LHCN-M2 (cell line): ENCODE data around the gene FOXK1. TPM values are rescaled to one million over a fixed set of nuclear protein-coding genes. Genes with fewer than 3 reads are reported as not detected.
"Not testable (repeated sequence)": the region's sequence is repeated elsewhere in the genome, so short reads cannot be mapped to it uniquely, and the experiment has no call there.

Experiments
- DNase-seq: peaks from one replicate; pipeline ENCODE4 v3.0.0-alpha.2; 2012; ENCODE audit warnings: low read depth
- total RNA-seq: library from RNA; depleted of rRNA; stranded (reverse); fragments of >200 nt; gene quantifications from 2 replicates; pipeline ENCODE4 v1.2.3, GENCODE V29; 2014

Gene FOXK1
- total RNA-seq, 1 experiment from 2014 or later: 19.2 TPM

DNA sequence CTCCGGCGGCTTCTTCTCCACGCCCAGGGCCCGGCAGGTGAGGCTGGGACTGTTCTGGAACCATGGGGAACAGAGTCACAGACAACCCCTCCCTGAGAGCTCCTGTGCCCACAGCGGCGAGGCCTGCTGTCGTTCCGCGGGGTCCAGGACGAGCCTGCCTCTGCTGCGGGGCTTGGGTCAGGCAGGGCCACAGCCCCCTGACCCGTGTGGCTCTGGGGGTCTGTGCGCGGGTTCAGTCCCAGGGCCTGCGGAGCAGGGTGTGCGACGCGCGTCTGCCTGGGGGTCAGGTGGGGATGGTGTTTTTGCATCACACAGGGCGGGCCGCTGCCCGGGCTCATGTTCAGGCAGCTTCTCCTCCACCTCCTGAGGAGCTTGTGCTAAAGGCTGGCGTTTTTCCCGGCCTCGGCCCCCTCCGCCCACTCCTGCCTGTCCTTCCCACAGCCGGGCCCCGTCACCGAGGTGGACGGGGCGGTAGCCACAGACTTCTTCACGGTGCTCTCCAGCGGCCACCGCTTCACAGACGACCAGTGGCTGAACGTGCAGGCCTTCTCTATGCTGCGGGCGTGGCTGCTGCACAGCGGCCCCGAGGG, 101.8 kb downstream of the FOXK1 start:
- no peak for DNase-seq

DNA sequence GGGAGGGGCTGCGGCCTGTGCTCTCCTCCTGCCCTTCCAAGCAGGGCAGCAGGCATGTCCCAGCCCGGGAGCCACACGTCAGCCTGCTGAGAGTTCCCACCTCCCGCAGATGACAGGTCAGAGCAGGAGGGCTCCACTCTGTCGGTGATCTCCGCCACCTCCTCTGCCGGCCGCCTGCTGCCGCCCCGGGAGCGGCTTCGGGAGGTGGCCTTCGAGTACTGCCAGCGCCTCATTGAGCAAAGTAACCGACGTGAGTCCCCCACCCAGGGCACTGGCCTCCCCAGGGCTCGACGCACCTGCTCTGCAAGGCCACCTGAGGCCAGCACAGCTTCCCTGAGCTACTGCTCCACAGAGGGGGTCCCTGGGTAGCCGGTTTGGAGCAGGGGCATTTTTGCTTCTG, 102.7 kb downstream of the FOXK1 start:
- DNase-seq: no peak

DNA sequence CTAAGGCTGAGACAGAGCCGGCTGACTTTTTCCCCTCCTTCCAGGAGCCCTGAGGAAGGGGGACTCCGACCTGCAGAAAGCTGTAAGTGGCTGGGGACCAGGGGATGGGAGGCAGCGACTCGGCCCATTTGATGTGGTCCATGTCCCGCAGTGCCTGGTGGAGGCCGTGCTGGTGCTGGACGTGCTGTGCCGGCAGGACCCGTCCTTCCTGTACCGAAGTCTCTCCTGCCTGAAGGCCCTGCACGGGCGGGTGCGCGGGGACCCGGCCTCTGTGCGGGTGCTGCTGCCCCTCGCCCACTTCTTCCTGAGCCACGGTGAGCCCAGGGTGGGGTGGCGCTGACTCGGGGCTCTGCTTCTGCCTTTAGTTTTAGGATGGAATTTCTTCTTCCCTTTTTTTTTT, 103.3 kb downstream of the FOXK1 start:
- no peak for DNase-seq

DNA sequence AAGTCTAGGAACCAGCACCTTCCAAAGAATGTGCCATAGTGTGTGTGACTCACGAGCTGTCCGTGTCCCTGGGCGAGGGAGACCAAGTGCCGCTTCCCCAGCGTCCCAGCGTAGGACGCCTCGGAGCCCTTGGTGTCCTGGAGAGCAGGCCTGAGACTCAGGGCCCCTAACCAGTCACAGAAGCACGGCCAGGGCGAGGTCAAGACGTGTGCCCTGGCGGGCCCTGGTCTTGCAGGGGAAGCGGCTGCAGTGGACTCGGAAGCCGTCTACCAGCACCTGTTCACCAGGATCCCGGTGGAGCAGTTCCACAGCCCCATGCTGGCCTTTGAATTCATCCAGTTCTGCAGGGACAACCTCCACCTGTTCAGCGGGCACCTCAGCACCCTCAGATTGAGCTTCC, 103.9 kb downstream of the FOXK1 start:
- no peak for DNase-seq

DNA sequence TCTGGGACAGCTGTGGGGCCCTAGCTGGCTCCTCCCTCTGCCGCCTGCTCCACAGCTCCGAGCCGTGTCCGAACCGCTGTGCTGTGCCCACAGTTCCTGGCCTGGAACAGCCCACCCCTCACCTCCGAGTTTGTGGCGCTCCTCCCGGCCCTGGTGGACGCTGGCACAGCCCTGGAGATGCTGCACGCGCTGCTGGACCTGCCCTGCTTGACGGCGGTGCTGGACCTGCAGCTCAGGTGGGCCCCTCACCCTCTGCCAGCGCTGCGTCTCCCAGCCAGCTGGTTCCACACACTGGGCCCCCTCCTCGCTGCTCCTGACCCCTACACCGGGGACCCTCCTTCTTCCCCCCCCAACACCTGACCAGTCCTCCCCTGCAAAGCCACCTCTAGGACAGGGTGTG, 105.4 kb downstream of the FOXK1 start:
- no peak for DNase-seq

DNA sequence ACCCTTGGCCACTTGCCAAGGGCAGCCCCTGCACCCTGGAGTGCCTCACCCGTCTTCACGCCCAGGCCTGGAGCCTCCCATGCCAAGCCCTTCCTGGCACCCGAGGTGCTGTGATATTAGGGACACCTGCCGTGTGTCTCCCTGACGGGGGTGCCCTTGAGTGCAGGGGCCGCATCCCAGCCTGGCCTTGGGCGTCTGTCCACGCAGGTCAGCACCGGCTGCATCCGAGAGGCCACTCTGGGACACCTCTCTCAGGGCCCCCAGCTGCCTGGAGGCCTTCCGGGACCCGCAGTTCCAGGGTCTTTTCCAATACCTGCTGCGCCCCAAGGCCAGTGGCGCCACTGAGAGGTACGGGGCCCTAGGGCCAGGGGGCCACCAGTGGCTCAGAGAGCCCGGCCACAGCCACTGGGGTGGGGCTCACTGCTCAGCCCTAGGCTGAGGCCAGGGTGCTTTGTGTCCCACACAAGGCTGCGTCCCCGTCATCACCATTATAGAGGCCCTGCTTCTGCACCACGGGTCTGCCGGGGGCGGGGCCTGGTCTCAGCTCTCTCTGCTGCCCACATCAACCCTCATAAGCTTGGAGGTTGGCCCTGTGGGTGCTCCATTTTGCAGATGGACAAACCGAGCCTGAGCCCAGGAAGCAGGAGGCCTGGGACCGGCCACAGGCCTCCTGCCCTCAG, 106.0 kb downstream of the FOXK1 start:
- no peak for DNase-seq

DNA sequence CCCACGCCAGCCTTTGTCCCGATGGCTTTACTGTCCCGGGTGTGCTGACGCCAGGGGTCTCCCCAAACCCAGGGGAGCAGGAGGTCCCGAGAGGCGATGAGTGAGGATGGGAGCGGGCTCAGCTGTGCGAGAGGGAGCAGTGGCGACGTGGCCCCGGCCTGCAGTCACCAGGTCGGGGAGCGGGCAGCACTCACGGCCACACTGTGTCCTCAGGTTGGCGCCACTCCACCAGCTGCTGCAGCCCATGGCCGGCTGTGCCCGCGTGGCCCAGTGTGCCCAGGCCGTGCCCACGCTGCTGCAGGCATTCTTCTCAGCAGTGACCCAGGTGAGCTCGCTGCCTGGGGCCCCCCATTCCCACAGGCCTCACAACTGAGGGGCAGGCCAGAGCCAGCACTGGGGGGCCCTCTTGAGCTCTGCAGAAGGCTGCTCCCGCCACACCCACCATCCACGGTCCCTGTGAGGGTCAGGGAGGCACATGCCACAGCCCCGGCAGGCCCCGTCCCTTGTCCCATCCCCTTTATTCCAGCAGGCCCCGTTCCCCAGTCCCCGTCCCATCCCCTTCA, 106.6 kb downstream of the FOXK1 start:
- DNase-seq: no peak

DNA sequence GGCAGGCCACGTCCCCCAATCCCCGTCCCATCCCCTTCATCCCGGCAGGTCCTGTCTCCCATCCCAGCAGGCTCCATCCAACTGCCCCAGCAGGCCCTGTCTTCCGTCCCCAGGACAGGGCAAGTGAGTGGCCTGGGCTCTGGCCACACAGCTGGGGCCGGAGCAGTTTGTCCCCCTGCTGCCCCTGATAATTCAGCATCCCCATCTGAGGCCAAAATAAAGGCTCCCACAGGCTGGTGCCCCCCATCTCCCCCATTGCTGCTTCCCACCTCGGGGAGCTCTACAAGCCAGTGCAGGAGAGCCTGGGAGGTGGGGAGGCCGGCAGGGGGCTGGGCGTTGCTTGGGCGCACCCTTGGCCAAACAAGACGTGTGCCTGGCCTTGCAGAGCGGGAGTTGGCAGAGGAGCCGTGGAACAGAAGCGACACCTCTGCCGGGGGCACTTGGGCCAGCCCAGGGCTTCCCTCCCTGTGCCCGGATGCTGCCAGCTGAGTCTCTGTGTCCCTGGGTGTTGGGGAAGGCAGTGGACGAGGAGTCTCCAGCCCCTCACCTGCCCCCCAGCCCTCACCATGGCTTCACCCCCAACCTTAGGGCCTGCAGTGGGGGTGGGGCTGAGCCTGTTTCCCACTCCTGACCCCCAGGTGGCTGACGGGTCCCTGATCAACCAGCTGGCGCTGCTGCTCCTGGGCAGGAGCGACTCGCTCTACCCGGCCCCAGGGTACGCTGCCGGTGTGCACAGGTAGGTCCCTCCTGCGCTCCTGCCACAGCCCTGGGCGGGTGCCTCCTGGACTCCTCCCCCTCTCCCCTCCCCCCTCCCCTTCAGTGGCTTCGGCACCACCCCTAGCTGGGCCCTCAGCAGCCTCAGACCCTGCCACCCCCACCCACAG, 107.3 kb downstream of the FOXK1 start:
- DNase-seq: no peak

DNA sequence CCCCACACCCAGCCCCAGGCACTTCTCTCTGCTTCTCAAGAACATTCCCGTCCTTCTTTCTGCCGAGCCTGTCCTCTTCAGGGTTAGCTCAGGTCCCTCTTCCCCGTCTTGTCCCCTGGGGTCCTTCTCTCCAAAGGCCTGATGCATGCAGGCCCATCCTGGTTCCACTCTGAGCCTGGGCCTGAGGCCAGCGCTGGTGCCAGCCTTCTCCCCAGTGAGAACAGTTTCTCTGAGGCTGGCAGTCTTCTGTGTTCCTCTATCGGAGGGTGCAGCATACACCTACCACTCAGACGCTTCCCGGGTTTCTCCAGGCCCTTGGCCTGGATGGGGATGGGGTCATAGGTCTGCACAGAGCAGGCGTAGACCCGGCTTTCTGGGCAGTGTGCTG, 108.0 kb downstream of the FOXK1 start:
- no peak for DNase-seq

DNA sequence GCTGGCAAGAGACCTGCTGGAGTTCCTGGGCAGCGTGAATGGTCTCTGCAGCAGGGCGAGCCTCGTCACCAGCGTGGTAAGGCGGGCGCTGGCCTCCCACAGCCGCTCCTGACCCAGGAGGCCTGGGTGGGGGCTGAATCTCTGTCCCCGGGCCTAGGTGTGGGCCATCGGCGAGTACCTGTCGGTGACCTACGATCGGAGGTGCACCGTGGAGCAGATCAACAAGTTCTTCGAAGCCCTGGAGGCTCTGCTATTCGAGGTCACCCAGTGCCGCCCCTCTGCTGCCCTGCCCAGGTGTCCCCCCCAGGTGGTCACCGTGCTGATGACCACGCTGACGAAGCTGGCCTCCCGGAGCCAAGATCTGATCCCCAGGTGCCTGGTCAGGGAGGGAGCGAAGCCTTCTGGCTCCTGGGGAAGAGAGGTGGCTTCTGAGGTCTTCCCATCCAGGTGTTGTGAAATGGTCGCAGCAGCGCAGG, 108.5 kb downstream of the FOXK1 start:
- no peak for DNase-seq

DNA sequence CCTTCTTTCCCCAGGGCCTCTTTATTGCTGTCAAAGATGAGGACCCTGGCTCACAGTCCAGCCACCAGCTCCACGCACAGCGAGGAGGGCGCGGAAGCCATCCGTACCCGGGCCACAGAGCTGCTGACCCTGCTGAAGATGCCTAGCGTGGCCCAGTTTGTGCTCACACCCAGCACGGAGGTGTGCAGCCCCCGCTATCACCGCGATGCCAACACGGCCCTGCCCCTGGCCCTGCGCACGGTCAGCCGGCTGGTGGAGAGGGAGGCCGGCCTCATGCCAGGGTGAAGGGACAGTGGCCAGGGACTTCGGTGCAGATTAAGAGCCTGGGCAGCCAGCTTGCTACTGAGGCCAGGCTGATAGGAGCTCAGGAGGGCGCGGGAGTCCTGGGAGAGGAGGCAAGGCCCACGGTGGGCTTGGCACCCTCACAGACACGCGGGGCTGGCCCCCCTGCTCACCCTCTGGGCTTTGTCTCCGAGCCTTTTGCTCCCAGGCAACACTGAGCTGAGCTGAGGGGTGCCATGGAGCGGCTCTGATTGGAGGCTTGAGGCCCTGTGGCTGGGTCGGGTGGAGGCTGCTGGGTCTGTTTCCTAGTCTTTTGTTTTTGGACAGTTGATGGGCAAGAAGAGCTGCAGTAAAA, 109.1 kb downstream of the FOXK1 start:
- DNase-seq: no peak

DNA sequence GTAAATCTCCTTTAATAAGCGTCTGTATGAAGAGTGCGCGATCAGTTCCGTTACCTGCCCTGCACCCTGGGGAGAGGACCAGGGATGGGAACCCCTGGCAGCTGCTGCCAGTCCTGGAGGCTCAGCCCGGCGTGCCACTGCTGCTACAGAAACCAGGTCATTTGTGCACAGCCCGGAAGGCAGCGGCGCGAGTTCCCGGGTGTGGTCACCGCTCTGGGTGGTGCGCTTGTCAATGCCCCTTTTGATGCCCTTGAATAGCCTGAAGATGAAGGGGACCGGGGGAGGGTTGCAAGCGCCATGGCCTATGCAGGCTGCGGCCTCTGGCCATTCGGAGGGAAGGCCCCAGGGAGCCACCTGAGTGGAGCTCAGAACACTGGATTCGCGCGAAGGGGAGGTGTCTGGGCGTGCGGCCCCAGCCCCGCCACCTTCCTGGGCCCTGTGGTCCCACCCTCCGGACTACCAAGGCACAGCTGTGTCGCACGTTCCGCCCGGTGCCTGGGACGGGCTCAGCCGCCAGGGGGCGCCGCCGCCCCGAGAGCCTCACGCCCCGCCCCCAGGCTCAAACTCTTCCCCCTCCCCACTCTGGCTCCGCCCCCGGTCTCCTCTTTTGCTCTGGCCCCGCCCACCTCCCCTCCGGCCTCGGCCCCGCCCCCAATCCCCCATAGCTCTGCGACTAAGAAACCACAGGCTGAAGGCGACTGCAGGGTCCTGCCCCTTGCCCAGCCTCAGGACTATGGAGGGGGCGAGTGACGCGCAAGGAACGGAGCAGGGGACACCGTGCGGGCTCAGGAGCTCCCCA, 109.8 kb downstream of the FOXK1 start:
- peak; percentile 24 for DNase-seq

DNA sequence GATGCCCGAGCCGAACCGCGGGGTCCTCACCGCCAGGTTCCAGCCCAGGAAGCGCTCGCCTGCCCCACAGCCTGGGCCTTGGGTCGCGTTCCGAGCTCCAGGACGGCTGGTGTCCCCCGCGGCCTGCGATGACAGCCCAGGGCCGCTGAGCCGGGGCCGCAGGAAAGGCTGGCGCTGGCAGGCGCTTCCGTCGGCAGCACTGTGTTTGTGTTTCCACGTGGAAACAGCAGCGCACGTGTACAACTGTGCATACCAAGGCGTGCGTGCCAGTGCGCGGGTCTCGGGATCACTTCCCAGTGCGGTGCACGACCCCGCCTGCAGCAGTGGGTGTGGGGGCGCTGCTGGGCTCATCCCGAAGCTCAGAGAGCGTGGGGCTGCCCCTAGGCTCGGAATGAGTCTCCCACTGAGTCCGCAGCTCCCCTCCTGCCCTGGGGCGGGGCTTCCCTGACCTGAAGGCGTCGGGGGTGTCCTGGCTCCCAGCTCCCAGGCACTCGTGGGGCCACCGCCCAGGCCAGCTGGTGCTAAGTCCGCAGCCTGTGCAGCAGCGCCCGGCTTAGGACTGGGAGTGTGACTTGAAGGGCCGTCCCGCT, 110.5 kb downstream of the FOXK1 start:
- DNase-seq: no peak

DNA sequence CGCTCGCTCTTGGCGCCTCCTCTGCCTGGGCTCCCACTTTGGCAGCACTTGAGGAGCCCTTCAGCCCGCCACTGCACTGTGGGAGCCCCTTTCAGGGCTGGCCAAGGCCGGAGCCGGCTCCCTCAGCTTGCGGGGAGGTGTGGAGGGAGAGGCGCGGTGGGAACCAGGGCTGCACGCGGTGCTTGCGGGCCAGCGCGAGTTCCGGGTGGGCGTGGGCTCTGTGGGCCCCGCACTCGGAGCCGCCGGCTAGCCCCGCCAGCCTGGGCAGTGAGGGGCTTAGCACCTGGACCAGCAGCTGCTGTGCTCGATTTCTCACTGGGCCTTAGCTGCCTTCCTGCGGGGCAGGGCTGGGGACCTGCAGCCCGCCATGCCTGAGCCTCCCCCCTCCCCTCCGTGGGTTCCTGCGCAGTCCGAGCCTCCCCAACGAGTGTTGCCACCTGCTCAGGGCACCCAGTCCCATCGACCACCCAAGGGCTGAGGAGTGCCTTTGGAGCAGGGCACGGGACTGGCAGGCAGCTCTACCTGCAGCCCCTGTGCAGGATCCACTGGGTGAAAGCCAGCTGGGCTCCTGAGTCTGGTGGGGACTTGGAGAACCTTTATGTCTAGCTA, 111.4 kb downstream of the FOXK1 start:
- not testable (repeated sequence) for DNase-seq

DNA sequence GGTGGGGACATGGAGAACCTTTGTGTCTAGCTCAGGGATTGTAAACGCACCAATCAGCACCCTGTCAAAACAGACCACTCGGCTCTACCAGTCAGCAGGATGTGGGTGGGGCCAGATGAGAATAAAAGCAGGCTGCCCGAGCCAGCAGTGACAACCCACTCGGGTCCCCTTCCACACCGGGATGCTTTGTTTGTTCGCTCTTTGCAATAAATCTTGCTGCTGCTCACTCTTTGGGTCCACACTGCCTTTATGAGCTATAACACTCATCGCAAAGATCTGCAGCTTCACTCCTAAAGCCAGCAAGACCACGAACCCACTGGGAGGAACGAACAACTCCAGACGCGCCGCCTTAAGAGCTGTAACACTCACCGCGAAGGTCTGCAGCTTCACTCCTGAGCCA, 112.1 kb downstream of the FOXK1 start:
- DNase-seq: not testable (repeated sequence)

DNA sequence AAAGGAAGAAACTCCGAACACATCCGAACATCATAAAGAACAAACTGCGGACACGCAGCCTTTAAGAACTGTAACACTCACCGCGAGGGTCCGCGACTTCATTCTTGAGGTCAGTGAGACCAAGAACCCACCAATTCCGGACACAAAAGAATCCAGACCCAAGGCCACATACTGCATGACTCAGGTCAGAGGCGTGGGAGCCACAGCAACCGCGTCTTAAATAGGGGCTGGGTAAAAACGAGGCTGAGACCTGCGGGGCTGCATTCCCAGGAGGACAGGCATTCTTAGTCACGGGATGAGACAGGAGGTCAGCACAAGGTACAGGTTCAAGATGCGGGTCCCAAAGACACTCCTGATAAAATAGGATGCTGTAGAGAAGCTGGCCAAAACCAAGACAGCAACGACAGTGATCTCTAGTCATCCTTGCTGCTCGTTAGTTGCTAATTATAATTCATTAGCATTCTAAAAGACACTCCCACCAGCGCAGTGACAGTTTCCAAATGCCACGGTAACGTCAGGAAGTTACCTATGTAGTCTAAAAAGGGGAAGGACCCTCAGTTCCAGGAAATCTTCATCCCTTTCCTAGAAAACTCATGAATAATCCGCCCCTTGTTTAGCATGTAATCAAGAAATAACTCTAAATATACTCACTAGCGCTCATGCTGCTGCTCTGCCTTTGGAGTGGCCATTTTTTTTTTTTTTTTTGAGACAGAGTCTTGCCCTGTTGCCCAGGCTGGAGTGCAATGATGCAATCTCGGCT, 112.7 kb downstream of the FOXK1 start:
- DNase-seq: peak; percentile 10

DNA sequence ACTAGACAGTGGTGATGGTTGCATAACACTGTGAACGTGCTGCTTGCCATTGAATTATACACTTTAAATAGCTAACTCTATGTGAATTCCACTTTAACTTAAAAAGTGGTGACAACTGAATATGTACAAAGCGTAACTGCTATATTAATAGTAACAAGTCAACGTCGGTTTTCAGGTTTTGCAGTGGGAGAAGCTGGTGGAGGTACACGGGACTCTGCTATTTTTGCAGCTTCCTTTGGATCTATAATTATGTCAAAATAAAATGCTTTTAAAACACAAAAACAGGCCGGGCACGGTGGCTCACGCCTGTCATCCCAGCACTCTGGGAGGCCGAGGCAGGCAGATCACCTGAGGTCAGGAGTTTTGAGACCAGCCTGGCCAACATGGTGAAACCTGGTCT, 114.4 kb downstream of the FOXK1 start:
- no peak for DNase-seq

DNA sequence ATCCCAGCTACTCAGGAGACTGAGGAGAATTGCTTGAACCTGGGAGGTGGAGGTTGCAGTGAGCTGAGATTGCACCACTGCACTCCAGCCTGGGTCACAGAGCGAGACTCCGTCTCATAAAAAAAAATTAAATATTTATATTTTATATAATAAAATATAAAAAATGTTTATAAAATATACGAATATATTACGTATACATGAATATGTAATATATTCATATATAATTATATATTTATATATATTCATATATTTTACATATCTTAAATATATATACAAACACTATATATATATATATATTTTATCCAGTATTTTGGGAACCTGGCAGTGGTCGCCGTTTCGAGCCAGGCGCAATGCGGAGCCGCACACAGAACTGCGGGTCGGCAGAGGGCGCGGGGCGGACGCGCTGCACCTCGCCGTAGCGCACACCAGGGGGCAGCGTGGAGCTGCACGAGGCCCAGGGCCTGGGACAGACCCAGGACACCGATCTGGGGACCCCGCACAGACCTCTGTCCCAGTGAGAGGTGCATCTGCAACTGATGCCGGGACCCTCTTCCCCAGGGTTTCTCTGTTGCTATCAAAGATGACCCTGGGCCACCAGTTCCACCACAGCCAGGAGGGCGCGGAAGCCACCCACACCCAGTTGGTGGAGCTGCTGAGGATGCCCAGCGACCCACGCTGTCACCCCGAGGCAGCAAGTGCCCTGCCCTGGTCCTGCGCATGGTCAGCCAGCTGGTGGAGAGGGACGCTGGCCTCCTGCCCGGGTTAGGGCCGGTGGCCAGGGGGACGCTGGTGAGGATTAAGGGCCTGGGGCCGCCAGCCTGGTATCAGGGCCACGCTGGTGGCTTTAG, 116.0 kb downstream of the FOXK1 start:
- DNase-seq: peak; percentile 31
